Calu3 (cell line): ENCODE results near the gene TMEM63C. TPM values are rescaled to one million over a fixed set of nuclear protein-coding genes. Genes with fewer than 3 reads are reported as not detected.
"Not testable (repeated sequence)": the region's sequence is repeated elsewhere in the genome, so short reads cannot be mapped to it uniquely, and the experiment has no call there.

Experiments
- BruUV-seq: library from RNA; stranded (reverse); fragments of 400-500 nt; replicated peaks from 2 replicates; lab custom pipeline; 2021; lab: Mats Ljungman, UMichigan
- CTCF ChIA-PET: fragments of 300-600 bp; sonication (Branson Sonifier 250); formaldehyde crosslinking; loops from one replicate; lab custom pipeline; 2022; ENCODE audit warnings: antibody characterized with exemption; lab: Charles Lee
- DNase-seq: peaks from one replicate; pipeline ENCODE4 v3.0.0; 2022
- H3K27ac Mint-ChIP-seq: one replicate; pipeline ENCODE4 v1.8.0; 2022; ENCODE audit warnings: mixed read lengths; ENCODE audit not compliant: unreplicated experiment
- H3K27me3 Mint-ChIP-seq: one replicate; pipeline ENCODE4 v1.8.0; 2022; ENCODE audit warnings: mixed read lengths; ENCODE audit not compliant: unreplicated experiment
- H3K36me3 Mint-ChIP-seq: one replicate; pipeline ENCODE4 v1.8.0; 2022; ENCODE audit warnings: mild to moderate bottlenecking, moderate library complexity, mixed read lengths; ENCODE audit not compliant: insufficient read depth, unreplicated experiment
- H3K4me1 Mint-ChIP-seq: one replicate; pipeline ENCODE4 v1.8.0; 2022; ENCODE audit warnings: mild to moderate bottlenecking, low read depth, mixed read lengths; ENCODE audit not compliant: unreplicated experiment
- H3K4me3 Mint-ChIP-seq: one replicate; pipeline ENCODE4 v1.8.0; 2022; ENCODE audit warnings: mild to moderate bottlenecking, low read depth, moderate library complexity, mixed read lengths; ENCODE audit not compliant: unreplicated experiment
- H3K9me3 Mint-ChIP-seq: one replicate; pipeline ENCODE4 v1.8.0; 2022; ENCODE audit warnings: low read depth, mixed read lengths; ENCODE audit not compliant: unreplicated experiment
- intact Hi-C: fragments of 100-400 bp; cut with micrococcal nuclease; formaldehyde crosslinking; loops from one replicate; pipeline ENCODE4 v1.10.0; 2022; ENCODE audit not compliant: unreplicated experiment
- total RNA-seq: library from RNA; stranded (reverse); gene quantifications from 2 replicates; pipeline ENCODE4 v1.2.3, GENCODE V29; 2022
- TF ChIP-seq, protein P1 (sequence below): fragments of 200-600 bp; IDR thresholded peaks from one replicate; pipeline ENCODE4 v1.8.0; 2022; ENCODE audit warnings: antibody characterized with exemption; ENCODE audit not compliant: unreplicated experiment

TMEM63C gene
- total RNA-seq, 1 experiment from 2014 or later: 1.1 TPM

- intact Hi-C loops: no loop called here
- no peak overlapping the region for H3K27ac Mint-ChIP-seq
- no peak overlapping the region for H3K4me3 Mint-ChIP-seq
- peaks cover 10% of the 10 kb centered on the region for H3K4me1 Mint-ChIP-seq
- BruUV-seq: no TSS peak
- no peak for DNase-seq
- CTCF ChIA-PET: interaction anchor here (0.6 kb wide), 1 partner anchor 158 kb away, joined by 3 read pairs; no protein-coding TSS in a partner anchor
- H3K36me3 Mint-ChIP-seq: no peaks in the 10 kb centered on the region
- no peaks in the 10 kb centered on the region for H3K9me3 Mint-ChIP-seq
- TF ChIP-seq, protein P1, sequence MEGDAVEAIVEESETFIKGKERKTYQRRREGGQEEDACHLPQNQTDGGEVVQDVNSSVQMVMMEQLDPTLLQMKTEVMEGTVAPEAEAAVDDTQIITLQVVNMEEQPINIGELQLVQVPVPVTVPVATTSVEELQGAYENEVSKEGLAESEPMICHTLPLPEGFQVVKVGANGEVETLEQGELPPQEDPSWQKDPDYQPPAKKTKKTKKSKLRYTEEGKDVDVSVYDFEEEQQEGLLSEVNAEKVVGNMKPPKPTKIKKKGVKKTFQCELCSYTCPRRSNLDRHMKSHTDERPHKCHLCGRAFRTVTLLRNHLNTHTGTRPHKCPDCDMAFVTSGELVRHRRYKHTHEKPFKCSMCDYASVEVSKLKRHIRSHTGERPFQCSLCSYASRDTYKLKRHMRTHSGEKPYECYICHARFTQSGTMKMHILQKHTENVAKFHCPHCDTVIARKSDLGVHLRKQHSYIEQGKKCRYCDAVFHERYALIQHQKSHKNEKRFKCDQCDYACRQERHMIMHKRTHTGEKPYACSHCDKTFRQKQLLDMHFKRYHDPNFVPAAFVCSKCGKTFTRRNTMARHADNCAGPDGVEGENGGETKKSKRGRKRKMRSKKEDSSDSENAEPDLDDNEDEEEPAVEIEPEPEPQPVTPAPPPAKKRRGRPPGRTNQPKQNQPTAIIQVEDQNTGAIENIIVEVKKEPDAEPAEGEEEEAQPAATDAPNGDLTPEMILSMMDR: no peak
- H3K27me3 Mint-ChIP-seq: peaks cover 82% of the 10 kb centered on the region
Observed at GRCh38 chr14:77158882-77159255, 22.7 kb upstream of the TMEM63C start.

DNA sequence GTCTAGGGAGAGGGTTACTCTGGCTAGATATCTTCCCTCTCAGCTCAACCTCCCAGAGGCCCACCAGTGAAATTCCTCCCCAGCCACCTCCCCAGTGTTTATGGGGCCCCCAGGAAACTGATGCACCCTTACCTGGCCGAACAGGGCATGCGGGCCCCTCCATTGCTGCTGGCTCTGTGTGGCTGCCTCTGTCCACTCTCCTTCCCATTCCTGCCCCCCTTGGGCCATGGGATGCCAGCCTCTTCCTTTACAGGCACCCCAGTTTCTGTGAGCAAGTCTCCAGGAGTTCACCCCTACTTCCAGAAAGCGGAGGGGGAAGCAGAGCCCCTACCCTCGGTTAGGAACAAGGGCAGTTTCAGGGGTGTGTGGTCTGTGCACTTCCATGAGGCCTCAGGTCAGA is 20.6 kb upstream of the TMEM63C start:
- H3K36me3 Mint-ChIP-seq: no peaks in the 10 kb centered on the region
- no peak overlapping the region for H3K27ac Mint-ChIP-seq
- H3K4me1 Mint-ChIP-seq: peaks cover 10% of the 10 kb centered on the region
- no peak overlapping the region for H3K4me3 Mint-ChIP-seq
- H3K9me3 Mint-ChIP-seq: no peaks in the 10 kb centered on the region
- CTCF ChIA-PET: no interaction called here
- intact Hi-C loops: no loop called here
- no TSS peak for BruUV-seq
- DNase-seq: no peak
- H3K27me3 Mint-ChIP-seq: peaks cover 78% of the 10 kb centered on the region
- TF ChIP-seq, protein P1: no peak

GRCh38 chr14:77170045-77170444 is 11.6 kb upstream of the TMEM63C start:
- BruUV-seq: no TSS peak
- TF ChIP-seq, protein P1: no peak
- CTCF ChIA-PET: interaction anchor here (0.6 kb wide), 1 partner anchor 35 kb away, joined by 3 read pairs; no protein-coding TSS in a partner anchor
- no peak for DNase-seq
- Mint-ChIP-seq H3K27me3 (peaks cover 45% of the 10 kb centered on the region), H3K27ac (no peak overlapping the region), H3K9me3 (peaks cover 6% of the 10 kb centered on the region), H3K4me1 (no peaks in the 10 kb centered on the region), H3K36me3 (no peaks in the 10 kb centered on the region), H3K4me3 (no peak overlapping the region)
- intact Hi-C loops: loop anchor here (5.0 kb wide), 1 partner anchor 642 kb away; no protein-coding TSS in a partner anchor

- Mint-ChIP-seq H3K27ac (no peak overlapping the region), H3K36me3 (no peaks in the 10 kb centered on the region), H3K9me3 (peaks cover 6% of the 10 kb centered on the region), H3K4me1 (no peaks in the 10 kb centered on the region), H3K27me3 (peaks cover 59% of the 10 kb centered on the region), H3K4me3 (no peak overlapping the region)
- TF ChIP-seq, protein P1: no peak
- no TSS peak for BruUV-seq
- intact Hi-C loops: loop anchor here (5.0 kb wide), 1 partner anchor 639 kb away; no protein-coding TSS in a partner anchor
- CTCF ChIA-PET: interaction anchor here (0.5 kb wide), 2 partner anchors 33 to 1360 kb away, joined by 3 to 4 read pairs; no protein-coding TSS in a partner anchor
- DNase-seq: no peak
Observed at GRCh38 chr14:77172916-77173315, 8.7 kb upstream of the TMEM63C start.

DNA sequence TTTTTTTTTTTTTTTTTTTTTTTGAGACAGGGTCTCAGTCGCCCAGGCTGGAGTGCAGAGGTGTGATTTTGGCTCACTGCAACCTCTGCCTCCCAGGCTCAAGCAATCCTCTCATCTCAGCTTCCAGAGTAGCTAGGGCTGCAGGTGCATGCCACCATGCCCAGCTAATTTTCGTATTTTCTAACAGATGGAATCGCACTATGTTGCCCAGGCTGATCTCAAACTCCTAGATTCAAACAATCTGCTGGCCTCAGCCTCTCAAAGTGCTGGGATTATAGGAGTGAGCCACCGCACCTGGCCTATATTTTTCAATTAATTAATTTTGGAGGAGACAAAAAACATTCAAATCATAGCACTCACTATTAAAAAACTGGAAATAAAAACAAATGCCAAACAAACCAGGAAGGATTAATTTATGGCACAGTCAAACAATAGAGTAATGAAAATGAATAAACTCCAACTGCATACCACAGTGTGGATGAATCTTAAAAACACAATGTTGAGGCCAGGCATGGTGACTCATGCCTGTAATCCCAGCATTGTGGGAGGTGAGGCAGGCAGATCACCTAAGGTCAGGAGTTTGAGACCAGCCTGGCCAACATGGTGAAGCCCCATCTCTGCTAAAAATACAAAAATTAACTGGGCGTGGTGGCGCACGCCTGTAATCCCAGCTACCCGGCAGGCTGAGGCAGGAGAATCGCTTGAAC is 7.5 kb upstream of the TMEM63C start:
- H3K36me3 Mint-ChIP-seq, DNase-seq, BruUV-seq, CTCF ChIA-PET, H3K4me3 Mint-ChIP-seq, H3K27ac Mint-ChIP-seq, H3K9me3 Mint-ChIP-seq, H3K4me1 Mint-ChIP-seq: not testable (repeated sequence)
- intact Hi-C loops: loop anchor here (5.0 kb wide), 1 partner anchor 638 kb away; no protein-coding TSS in a partner anchor
- H3K27me3 Mint-ChIP-seq: peaks cover 66% of the 10 kb centered on the region
